HPDE6-E6E7 (cell line): ENCODE results near the gene NADK.

ENCODE experiments used
- DNase-seq: peaks from one replicate; pipeline ENCODE4 v3.0.0; 2011; ENCODE audit warnings: missing footprints; ENCODE audit errors: extremely low spot score

The NADK gene

GRCh38 chr1:1786836-1787605, 8.8 kb upstream of the NADK start:
- DNase-seq = no peak

- DNase-seq = no peak
Observed at GRCh38 chr1:1785666-1786065, 7.4 kb upstream of the NADK start.

GRCh38 chr1:1784933-1785332, 6.7 kb upstream of the NADK start:
- DNase-seq = no peak

- no peak for DNase-seq
Observed at GRCh38 chr1:1783320-1783719, 5.0 kb upstream of the NADK start.

GRCh38 chr1:1782399-1783221, 4.3 kb upstream of the NADK start:
- peak; percentile 67 for DNase-seq

GRCh38 chr1:1781526-1781903, 3.2 kb upstream of the NADK start:
- no peak for DNase-seq

- no peak for DNase-seq
Observed at GRCh38 chr1:1780598-1781525, 2.6 kb upstream of the NADK start.

GRCh38 chr1:1779691-1780597, 1.7 kb upstream of the NADK start:
- no peak for DNase-seq

GRCh38 chr1:1779320-1779675, 1.0 kb upstream of the NADK start:
- no peak for DNase-seq

- DNase-seq = peak; percentile 83
Observed at GRCh38 chr1:1778663-1779319, 521 bp upstream of the NADK start.

GRCh38 chr1:1777583-1777899, 729 bp downstream of the NADK start:
- DNase-seq = no peak

GRCh38 chr1:1776672-1777582, 1.3 kb downstream of the NADK start:
- DNase-seq = no peak

- DNase-seq = no peak
Observed at GRCh38 chr1:1775327-1776226, 2.7 kb downstream of the NADK start.

- no peak for DNase-seq
Observed at GRCh38 chr1:1773874-1774273, 4.4 kb downstream of the NADK start.

- no peak for DNase-seq
Observed at GRCh38 chr1:1771096-1771495, 7.2 kb downstream of the NADK start.

- no peak for DNase-seq
Observed at GRCh38 chr1:1770102-1770501, 8.2 kb downstream of the NADK start.

GRCh38 chr1:1768249-1768992, 9.8 kb downstream of the NADK start:
- DNase-seq = no peak
